Dendritic cell treated with granulocyte-macrophage colony-stimulating factor and Interleukin-4, amounts not matched to agents 40 ng/mL and 50 ng/mL, for 4 days (primary cell): Measurements from ENCODE around the gene ATR.
A peak's percentile ranks its signal among the peaks of the same experiment; 100 is the strongest.

Source experiments
- H3K27ac Mint-ChIP-seq: one replicate; pipeline ENCODE4 v1.8.0; 2022; ENCODE audit warnings: mild to moderate bottlenecking, mixed read lengths
- H3K27me3 Mint-ChIP-seq: one replicate; pipeline ENCODE4 v1.8.0; 2022; ENCODE audit warnings: mild to moderate bottlenecking, mixed read lengths
- H3K36me3 Mint-ChIP-seq: one replicate; pipeline ENCODE4 v1.8.0; 2022; ENCODE audit warnings: low read depth, mixed read lengths
- H3K4me1 Mint-ChIP-seq: one replicate; pipeline ENCODE4 v1.8.0; 2022; ENCODE audit warnings: low read depth, mixed read lengths
- H3K4me3 Mint-ChIP-seq: one replicate; pipeline ENCODE4 v1.8.0; 2022; ENCODE audit warnings: mild to moderate bottlenecking, moderate library complexity, mixed read lengths
- H3K9me3 Mint-ChIP-seq: one replicate; pipeline ENCODE4 v1.8.0; 2022; ENCODE audit warnings: mixed read lengths
- intact Hi-C: fragments of 100-400 bp; cut with micrococcal nuclease; formaldehyde crosslinking; loops from one replicate; pipeline ENCODE4 v1.15.0; 2022

ATR gene

GRCh38 chr3:142578329-142579223, at the start of gene ATR:
ATR (minus strand) TSS chr3:142578733; CDS start chr3:142578704, 29 bp downstream.
- H3K27ac Mint-ChIP-seq = peak within 1 kb of the TSS; percentile 99
- no peaks in the 10 kb centered on the region for H3K9me3 Mint-ChIP-seq
- peaks cover 54% of the 10 kb centered on the region for H3K4me1 Mint-ChIP-seq
- H3K4me3 Mint-ChIP-seq = peak within 1 kb of the TSS; percentile 95
- H3K27me3 Mint-ChIP-seq = peaks cover 8% of the 10 kb centered on the region
- intact Hi-C loops = loop anchor here (1.0 to 5.0 kb wide), 2 partner anchors 131 to 423 kb away; partner anchors contain the start of genes U2SURP and XRN1
- H3K36me3 Mint-ChIP-seq = peaks cover 20% of the 10 kb centered on the region

- Mint-ChIP-seq H3K27me3 (peaks cover 3% of the 10 kb centered on the region), H3K27ac (no peak overlapping the region), H3K4me3 (no peak overlapping the region), H3K4me1 (no peaks in the 10 kb centered on the region), H3K36me3 (no peaks in the 10 kb centered on the region), H3K9me3 (no peaks in the 10 kb centered on the region)
- intact Hi-C loops = no loop called here
Measured at GRCh38 chr3:142626971-142627370, 48.4 kb upstream of the ATR start.

GRCh38 chr3:142625153-142625440, 46.6 kb upstream of the ATR start:
- Mint-ChIP-seq H3K27ac (no peak overlapping the region), H3K27me3 (peaks cover 3% of the 10 kb centered on the region), H3K36me3 (no peaks in the 10 kb centered on the region), H3K4me1 (no peaks in the 10 kb centered on the region), H3K9me3 (no peaks in the 10 kb centered on the region), H3K4me3 (no peak overlapping the region)
- intact Hi-C loops = no loop called here

- no peak overlapping the region for H3K4me3 Mint-ChIP-seq
- H3K4me1 Mint-ChIP-seq = no peaks in the 10 kb centered on the region
- peaks cover 3% of the 10 kb centered on the region for H3K27me3 Mint-ChIP-seq
- no peaks in the 10 kb centered on the region for H3K9me3 Mint-ChIP-seq
- intact Hi-C loops = no loop called here
- H3K36me3 Mint-ChIP-seq = no peaks in the 10 kb centered on the region
- no peak overlapping the region for H3K27ac Mint-ChIP-seq
Measured at GRCh38 chr3:142624341-142625152, 46.0 kb upstream of the ATR start.

- H3K4me1 Mint-ChIP-seq = no peaks in the 10 kb centered on the region
- no peak overlapping the region for H3K27ac Mint-ChIP-seq
- H3K27me3 Mint-ChIP-seq = peaks cover 3% of the 10 kb centered on the region
- no peaks in the 10 kb centered on the region for H3K36me3 Mint-ChIP-seq
- no peaks in the 10 kb centered on the region for H3K9me3 Mint-ChIP-seq
- H3K4me3 Mint-ChIP-seq = no peak overlapping the region
- intact Hi-C loops = no loop called here
Measured at GRCh38 chr3:142623194-142623593, 44.7 kb upstream of the ATR start.

- intact Hi-C loops = no loop called here
- Mint-ChIP-seq H3K9me3 (no peaks in the 10 kb centered on the region), H3K4me1 (no peaks in the 10 kb centered on the region), H3K27me3 (peaks cover 3% of the 10 kb centered on the region), H3K4me3 (no peak overlapping the region), H3K27ac (no peak overlapping the region), H3K36me3 (no peaks in the 10 kb centered on the region)
Measured at GRCh38 chr3:142622405-142622804, 43.9 kb upstream of the ATR start.

GRCh38 chr3:142618917-142619461, 40.5 kb upstream of the ATR start:
- no peaks in the 10 kb centered on the region for H3K27me3 Mint-ChIP-seq
- no peaks in the 10 kb centered on the region for H3K36me3 Mint-ChIP-seq
- no peaks in the 10 kb centered on the region for H3K9me3 Mint-ChIP-seq
- H3K4me3 Mint-ChIP-seq = no peak overlapping the region
- intact Hi-C loops = no loop called here
- no peaks in the 10 kb centered on the region for H3K4me1 Mint-ChIP-seq
- H3K27ac Mint-ChIP-seq = no peak overlapping the region

GRCh38 chr3:142615171-142615570, 36.6 kb upstream of the ATR start:
- intact Hi-C loops = no loop called here
- Mint-ChIP-seq H3K4me3 (no peak overlapping the region), H3K27ac (no peak overlapping the region), H3K9me3 (no peaks in the 10 kb centered on the region), H3K27me3 (no peaks in the 10 kb centered on the region), H3K4me1 (no peaks in the 10 kb centered on the region), H3K36me3 (no peaks in the 10 kb centered on the region)

- H3K4me1 Mint-ChIP-seq = no peaks in the 10 kb centered on the region
- intact Hi-C loops = no loop called here
- no peaks in the 10 kb centered on the region for H3K9me3 Mint-ChIP-seq
- no peaks in the 10 kb centered on the region for H3K27me3 Mint-ChIP-seq
- no peak overlapping the region for H3K27ac Mint-ChIP-seq
- no peak overlapping the region for H3K4me3 Mint-ChIP-seq
- H3K36me3 Mint-ChIP-seq = no peaks in the 10 kb centered on the region
Measured at GRCh38 chr3:142614059-142614626, 35.6 kb upstream of the ATR start.

- H3K36me3 Mint-ChIP-seq = no peaks in the 10 kb centered on the region
- no peaks in the 10 kb centered on the region for H3K4me1 Mint-ChIP-seq
- no peaks in the 10 kb centered on the region for H3K27me3 Mint-ChIP-seq
- no peak overlapping the region for H3K4me3 Mint-ChIP-seq
- H3K9me3 Mint-ChIP-seq = no peaks in the 10 kb centered on the region
- H3K27ac Mint-ChIP-seq = no peak overlapping the region
- intact Hi-C loops = no loop called here
Measured at GRCh38 chr3:142613491-142613890, 35.0 kb upstream of the ATR start.

- H3K27me3 Mint-ChIP-seq = no peaks in the 10 kb centered on the region
- H3K4me3 Mint-ChIP-seq = no peak overlapping the region
- H3K27ac Mint-ChIP-seq = no peak overlapping the region
- no peaks in the 10 kb centered on the region for H3K36me3 Mint-ChIP-seq
- no peaks in the 10 kb centered on the region for H3K9me3 Mint-ChIP-seq
- no peaks in the 10 kb centered on the region for H3K4me1 Mint-ChIP-seq
- intact Hi-C loops = no loop called here
Measured at GRCh38 chr3:142611206-142611605, 32.7 kb upstream of the ATR start.

- Mint-ChIP-seq H3K27me3 (no peaks in the 10 kb centered on the region), H3K36me3 (no peaks in the 10 kb centered on the region), H3K27ac (no peak overlapping the region), H3K4me3 (no peak overlapping the region), H3K9me3 (no peaks in the 10 kb centered on the region), H3K4me1 (no peaks in the 10 kb centered on the region)
- intact Hi-C loops = no loop called here
Measured at GRCh38 chr3:142609136-142609535, 30.6 kb upstream of the ATR start.

- no peak overlapping the region for H3K27ac Mint-ChIP-seq
- H3K9me3 Mint-ChIP-seq = no peaks in the 10 kb centered on the region
- H3K36me3 Mint-ChIP-seq = no peaks in the 10 kb centered on the region
- H3K27me3 Mint-ChIP-seq = no peaks in the 10 kb centered on the region
- no peak overlapping the region for H3K4me3 Mint-ChIP-seq
- intact Hi-C loops = no loop called here
- H3K4me1 Mint-ChIP-seq = no peaks in the 10 kb centered on the region
Measured at GRCh38 chr3:142608631-142609030, 30.1 kb upstream of the ATR start.

- H3K4me1 Mint-ChIP-seq = no peaks in the 10 kb centered on the region
- no peaks in the 10 kb centered on the region for H3K9me3 Mint-ChIP-seq
- no peak overlapping the region for H3K27ac Mint-ChIP-seq
- no peak overlapping the region for H3K4me3 Mint-ChIP-seq
- no peaks in the 10 kb centered on the region for H3K27me3 Mint-ChIP-seq
- no peaks in the 10 kb centered on the region for H3K36me3 Mint-ChIP-seq
- intact Hi-C loops = no loop called here
Measured at GRCh38 chr3:142604940-142605339, 26.4 kb upstream of the ATR start.
